ENCODE measurements around the gene AUTS2.

DNA sequence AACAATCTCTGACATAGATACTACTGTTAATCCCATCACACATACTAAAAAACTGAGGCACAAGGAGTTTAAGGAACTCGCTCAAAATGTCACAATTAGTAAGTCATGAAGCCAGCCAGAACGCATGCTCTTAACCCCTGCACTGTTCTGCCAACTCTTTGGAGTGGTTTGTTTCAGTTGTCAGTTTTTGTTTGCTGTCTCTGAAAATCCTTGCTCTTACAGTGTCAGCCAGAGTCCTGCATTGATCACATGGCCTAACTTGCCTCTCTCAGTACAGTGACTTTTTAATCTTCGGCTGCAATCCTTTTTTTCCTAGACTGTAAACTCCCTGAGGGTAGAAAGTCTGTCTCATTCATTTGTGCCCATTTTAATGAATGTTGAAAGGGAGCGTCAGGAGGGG, 753.8 kb downstream of the AUTS2 start:
- TF ChIP-seq, protein P1, sequence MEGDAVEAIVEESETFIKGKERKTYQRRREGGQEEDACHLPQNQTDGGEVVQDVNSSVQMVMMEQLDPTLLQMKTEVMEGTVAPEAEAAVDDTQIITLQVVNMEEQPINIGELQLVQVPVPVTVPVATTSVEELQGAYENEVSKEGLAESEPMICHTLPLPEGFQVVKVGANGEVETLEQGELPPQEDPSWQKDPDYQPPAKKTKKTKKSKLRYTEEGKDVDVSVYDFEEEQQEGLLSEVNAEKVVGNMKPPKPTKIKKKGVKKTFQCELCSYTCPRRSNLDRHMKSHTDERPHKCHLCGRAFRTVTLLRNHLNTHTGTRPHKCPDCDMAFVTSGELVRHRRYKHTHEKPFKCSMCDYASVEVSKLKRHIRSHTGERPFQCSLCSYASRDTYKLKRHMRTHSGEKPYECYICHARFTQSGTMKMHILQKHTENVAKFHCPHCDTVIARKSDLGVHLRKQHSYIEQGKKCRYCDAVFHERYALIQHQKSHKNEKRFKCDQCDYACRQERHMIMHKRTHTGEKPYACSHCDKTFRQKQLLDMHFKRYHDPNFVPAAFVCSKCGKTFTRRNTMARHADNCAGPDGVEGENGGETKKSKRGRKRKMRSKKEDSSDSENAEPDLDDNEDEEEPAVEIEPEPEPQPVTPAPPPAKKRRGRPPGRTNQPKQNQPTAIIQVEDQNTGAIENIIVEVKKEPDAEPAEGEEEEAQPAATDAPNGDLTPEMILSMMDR (IDR thresholded peaks at IDR 0.05; ENCODE audit: control extremely low read depth in 1 of 3, insufficient read depth in 1 of 3, low read depth in 1 of 3, low read length in 3 of 3), result no peak
- TF ChIP-seq, protein P2, sequence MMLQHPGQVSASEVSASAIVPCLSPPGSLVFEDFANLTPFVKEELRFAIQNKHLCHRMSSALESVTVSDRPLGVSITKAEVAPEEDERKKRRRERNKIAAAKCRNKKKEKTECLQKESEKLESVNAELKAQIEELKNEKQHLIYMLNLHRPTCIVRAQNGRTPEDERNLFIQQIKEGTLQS (IDR thresholded peaks at IDR 0.05; ENCODE audit: insufficient read depth, low read depth, low read length), result no peak
- no peak for TF ChIP-seq POLR2A (IDR thresholded peaks at IDR 0.05; ENCODE audit: control extremely low read depth in 1 of 2, low read depth in 2 of 2, low read length in 2 of 2)
- no peak for TF ChIP-seq SUZ12 (IDR thresholded peaks at IDR 0.05; ENCODE audit: low read length)
- no peak for TF ChIP-seq YY1 (IDR thresholded peaks at IDR 0.05; ENCODE audit: low read depth, low read length)
- TF ChIP-seq SIN3A (conservative IDR thresholded peaks at IDR 0.05 in 1 of 2, IDR thresholded peaks at IDR 0.05 in 1 of 2; ENCODE audit: low read depth in 1 of 2, low read length in 2 of 2), result no peak
- TF ChIP-seq GABPA (IDR thresholded peaks at IDR 0.05; ENCODE audit: borderline replicate concordance, insufficient read depth, low read length), result no peak
- TF ChIP-seq, protein P3, sequence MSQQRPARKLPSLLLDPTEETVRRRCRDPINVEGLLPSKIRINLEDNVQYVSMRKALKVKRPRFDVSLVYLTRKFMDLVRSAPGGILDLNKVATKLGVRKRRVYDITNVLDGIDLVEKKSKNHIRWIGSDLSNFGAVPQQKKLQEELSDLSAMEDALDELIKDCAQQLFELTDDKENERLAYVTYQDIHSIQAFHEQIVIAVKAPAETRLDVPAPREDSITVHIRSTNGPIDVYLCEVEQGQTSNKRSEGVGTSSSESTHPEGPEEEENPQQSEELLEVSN (IDR thresholded peaks at IDR 0.05), result no peak
- TF ChIP-seq CHD2 (IDR thresholded peaks at IDR 0.05; ENCODE audit: low read length), result no peak
- no peak for TF ChIP-seq POLR2AphosphoS5 (IDR thresholded peaks at IDR 0.05; ENCODE audit: low read depth, low read length)
- TF ChIP-seq CBX8 (IDR thresholded peaks at IDR 0.05; ENCODE audit: borderline replicate concordance, low read depth, low read length), result no peak
- TF ChIP-seq PHF8 (conservative IDR thresholded peaks at IDR 0.05; ENCODE audit: low read depth, low read length), result no peak
- TF ChIP-seq SRF (IDR thresholded peaks at IDR 0.05; ENCODE audit: low read depth, low read length), result no peak
- TF ChIP-seq RAD21 (IDR thresholded peaks at IDR 0.05 in 1 of 2, conservative IDR thresholded peaks at IDR 0.05 in 1 of 2; ENCODE audit: low read depth in 2 of 2, low read length in 2 of 2), result no peak
